K562 (cell line): Measurements from ENCODE around the gene TRAPPC2B. TPM values are rescaled to one million over a fixed set of nuclear protein-coding genes. Genes with fewer than 3 reads are reported as not detected.
A peak's percentile ranks its signal among the peaks of the same experiment; 100 is the strongest.

Experiments used
- CBX3 ChIP-seq, 2 experiments: IDR thresholded peaks; 1 replicate in 1 of 2; 2 replicates in 1 of 2; pipeline ENCODE4 v1.6.1; 2012; ENCODE audit warnings: inconsistent platforms in 2 of 2, low read length in 2 of 2, borderline replicate concordance in 1 of 2, control low read depth in 1 of 2
- CGGBP1 ChIP-seq: fragments of 250-450 bp; sonication (Bioruptor Pico); IDR thresholded peaks from 2 replicates; pipeline ENCODE4 v1.9.0; 2021; ENCODE audit warnings: mild to moderate bottlenecking
- CTCF ChIP-seq, 3 experiments: IDR thresholded peaks in 2 of 3; conservative IDR thresholded peaks in 1 of 3; 2 replicates each; pipeline ENCODE4 v1.5.1; 2011 to 2012; ENCODE audit warnings: low read length in 3 of 3, mild to moderate bottlenecking in 3 of 3, control low read depth in 2 of 3, improper control_type of control experiment in 1 of 3, inconsistent platforms in 1 of 3, low read depth in 1 of 3, mixed read lengths in 1 of 3, moderate library complexity in 1 of 3; ENCODE audit not compliant: insufficient read depth in 2 of 3
- ELF1 ChIP-seq: fragments of 200-800 bp; sonication (Bioruptor generic); IDR thresholded peaks from 2 replicates; pipeline ENCODE4 v1.6.1; 2016; ENCODE audit warnings: missing genetic modification characterization, missing compliant biosample characterization
- HNRNPK ChIP-seq: fragments of 200-400 bp; formaldehyde crosslinking; IDR thresholded peaks from one replicate; pipeline ENCODE4 v1.6.1; 2018; ENCODE audit warnings: mild to moderate bottlenecking, low read depth, low read length; ENCODE audit not compliant: poor library complexity, severe bottlenecking
- MAFG ChIP-seq: fragments of 450-650 bp; conservative IDR thresholded peaks from 2 replicates; pipeline ENCODE4 v1.6.1; 2016; ENCODE audit warnings: missing genetic modification characterization, missing compliant biosample characterization
- NFYB ChIP-seq: IDR thresholded peaks from 2 replicates; pipeline ENCODE4 v1.6.1; 2011; ENCODE audit warnings: mild to moderate bottlenecking, moderate library complexity; ENCODE audit not compliant: insufficient read length; ENCODE audit errors: extremely low read depth
- NR4A1 ChIP-seq, 2 experiments: fragments of 250-450 bp in 1 of 2; fragments of 450-650 bp in 1 of 2; sonication (Bioruptor Pico) in 1 of 2; IDR thresholded peaks; 2 replicates each; pipeline versions ENCODE4 v1.4.0 to v1.6.1; 2016 to 2020; ENCODE audit warnings: mild to moderate bottlenecking in 2 of 2, missing compliant biosample characterization in 1 of 2, missing genetic modification characterization in 1 of 2, moderate library complexity in 1 of 2
- PTBP1 ChIP-seq: fragments of 200-400 bp; formaldehyde crosslinking; IDR thresholded peaks from 2 replicates; pipeline ENCODE4 v1.6.1; 2017; ENCODE audit warnings: low read depth, low read length
- RBM14 ChIP-seq: fragments of 200-400 bp; formaldehyde crosslinking; IDR thresholded peaks from 2 replicates; pipeline ENCODE4 v1.6.1; 2018; ENCODE audit warnings: low read depth, mild to moderate bottlenecking, low read length, moderate library complexity, borderline replicate concordance; ENCODE audit not compliant: insufficient read depth
- RBM34 ChIP-seq: fragments of 200-400 bp; formaldehyde crosslinking; IDR thresholded peaks from 2 replicates; pipeline ENCODE4 v1.6.1; 2018; ENCODE audit warnings: low read length, borderline replicate concordance; ENCODE audit not compliant: insufficient read depth
- SIN3A ChIP-seq, 2 experiments: fragments of 150-350 bp in 1 of 2; IDR thresholded peaks; 2 replicates each; pipeline ENCODE4 v1.6.1; 2011 to 2016; ENCODE audit warnings: borderline replicate concordance in 2 of 2, low read depth in 2 of 2, low read length in 2 of 2, mild to moderate bottlenecking in 2 of 2, moderate library complexity in 2 of 2; ENCODE audit not compliant: control insufficient read depth in 1 of 2
- SMAD1 ChIP-seq: fragments of 150-350 bp; IDR thresholded peaks from 2 replicates; pipeline ENCODE4 v1.6.1; 2014; ENCODE audit warnings: low read length, low read depth; ENCODE audit not compliant: partially characterized antibody
- ZBED1 ChIP-seq: IDR thresholded peaks from 2 replicates; pipeline ENCODE4 v1.6.1; 2014
- ZNF280A ChIP-seq: fragments of 450-650 bp; IDR thresholded peaks from 2 replicates; pipeline ENCODE4 v1.6.1; 2018; ENCODE audit warnings: mild to moderate bottlenecking, low read depth; ENCODE audit not compliant: partially characterized antibody
- ZNF311 ChIP-seq: fragments of 250-450 bp; sonication (Bioruptor Pico); IDR thresholded peaks from 2 replicates; pipeline ENCODE4 v1.4.0; 2020; ENCODE audit warnings: mild to moderate bottlenecking, moderate library complexity
- ZNF518B ChIP-seq: fragments of 250-450 bp; sonication (Bioruptor Pico); IDR thresholded peaks from 2 replicates; pipeline ENCODE4 v1.5.0; 2021; ENCODE audit warnings: mild to moderate bottlenecking, moderate library complexity
- ZNF707 ChIP-seq: fragments of 250-450 bp; sonication (Bioruptor Pico); conservative IDR thresholded peaks from 2 replicates; pipeline ENCODE4 v1.8.0; 2022; ENCODE audit warnings: inconsistent platforms, mild to moderate bottlenecking, moderate library complexity
- polyA plus RNA-seq, 8 experiments: library from polyadenylated mRNA; depleted of rRNA in 4 of 8; stranded (reverse) in 5 of 8; unstranded in 3 of 8; fragments of >200 nt; fragmentation: Nextera tagmentation in 2 of 8; fragmentation: Illumina TruSeq in 1 of 8; extraction: Ambion mirVana in 2 of 8; extraction: Trizol in 1 of 8; gene quantifications; 2 replicates each; pipeline versions ENCODE4 v1.2.1 to v1.2.3, GENCODE V29; 2011 to 2014; ENCODE audit warnings: inconsistent platforms in 1 of 8, missing spikeins in 1 of 8
- total RNA-seq, 7 experiments: library from RNA; depleted of rRNA in 6 of 7; stranded (reverse); fragments of >200 nt in 6 of 7; fragmentation: Illumina TruSeq in 2 of 7; extraction: Trizol in 2 of 7; gene quantifications; 2 replicates each; pipeline versions ENCODE4 v1.2.1 to v1.2.3, GENCODE V29; 2011 to 2021; ENCODE audit warnings: low replicate concordance in 1 of 7

TRAPPC2B gene
- total and polyA plus RNA-seq, 9 of the 15 experiments (the other 6 are each of a cell fraction or from before 2014, with no cell fraction given) = 2.2 to 20.4 (median 4.6) TPM

- TF ChIP-seq ZNF518B (CRISPR knock-in tag) = no peak
- TF ChIP-seq PTBP1 = no peak
- no peak for TF ChIP-seq SIN3A (IDR thresholded peaks at IDR 0.05; ENCODE audit: borderline replicate concordance in 2 of 2, control insufficient read depth in 1 of 2, low read depth in 2 of 2, low read length in 2 of 2)
- no peak for TF ChIP-seq MAFG (tag)
- TF ChIP-seq SMAD1 = no peak
- no peak for TF ChIP-seq ZBED1
- no peak for TF ChIP-seq HNRNPK
- TF ChIP-seq NFYB = no peak
- no peak for TF ChIP-seq CGGBP1 (CRISPR knock-in tag)
- no peak for TF ChIP-seq RBM14
- TF ChIP-seq ZNF280A = no peak
- TF ChIP-seq NR4A1 (CRISPR knock-in tag; IDR thresholded peaks at IDR 0.05) = no peak
- TF ChIP-seq NR4A1 (tag; IDR thresholded peaks at IDR 0.05) = no peak
- TF ChIP-seq ELF1 (tag) = peak; percentile 63; the same call in 1 of the 2 replicates
- TF ChIP-seq RBM34 = no peak
- no peak for TF ChIP-seq CTCF (IDR thresholded peaks at IDR 0.05 in 2 of 3, conservative IDR thresholded peaks at IDR 0.05 in 1 of 3; ENCODE audit: insufficient read depth in 2 of 3, low read depth in 1 of 3, low read length in 3 of 3)
- TF ChIP-seq CBX3 (IDR thresholded peaks at IDR 0.05; ENCODE audit: borderline replicate concordance in 1 of 2, low read length in 2 of 2) = no peak
- no peak for TF ChIP-seq ZNF707
- no peak for TF ChIP-seq ZNF311 (CRISPR knock-in tag)
Observed at GRCh38 chr19:57362997-57363687, at the start of gene TRAPPC2B, which contains the start of gene ZNF547 (continued).
